Measurements from ENCODE around the gene SV2B.

Gene SV2B

GRCh38 chr15:91275844-91276243 is 175.8 kb downstream of the SV2B start:
- DNase-seq (ENCODE audit: low read depth): no peak

- no peak for DNase-seq (ENCODE audit: low read depth)
These were observed 178.9 kb downstream of the SV2B start for GRCh38 chr15:91278951-91279350.

GRCh38 chr15:91279486-91279885 is 179.4 kb downstream of the SV2B start:
- no peak for DNase-seq (ENCODE audit: low read depth)

- DNase-seq (ENCODE audit: low read depth): no peak
These were observed 181.9 kb downstream of the SV2B start for GRCh38 chr15:91281947-91282346.

GRCh38 chr15:91282486-91282885 is 182.4 kb downstream of the SV2B start:
- no peak for DNase-seq (ENCODE audit: low read depth)

- no peak for DNase-seq (ENCODE audit: low read depth)
These were observed 183.1 kb downstream of the SV2B start for GRCh38 chr15:91283155-91283554.

- no peak for DNase-seq (ENCODE audit: low read depth)
These were observed 184.9 kb downstream of the SV2B start for GRCh38 chr15:91284758-91285466.

GRCh38 chr15:91289324-91289723 is 189.3 kb downstream of the SV2B start:
- no peak for DNase-seq (ENCODE audit: low read depth)

GRCh38 chr15:91290553-91290952 is 190.5 kb downstream of the SV2B start:
- no peak for DNase-seq (ENCODE audit: low read depth)

- DNase-seq (ENCODE audit: low read depth): no peak
These were observed 191.6 kb downstream of the SV2B start for GRCh38 chr15:91291673-91292072.

- no peak for DNase-seq (ENCODE audit: low read depth)
These were observed 194.3 kb downstream of the SV2B start for GRCh38 chr15:91294344-91294743.

GRCh38 chr15:91294795-91295194 is 194.7 kb downstream of the SV2B start:
- no peak for DNase-seq (ENCODE audit: low read depth)

- DNase-seq (ENCODE audit: low read depth): no peak
These were observed 198.0 kb downstream of the SV2B start for GRCh38 chr15:91298101-91298500.

- no peak for DNase-seq (ENCODE audit: low read depth)
These were observed 202.8 kb downstream of the SV2B start for GRCh38 chr15:91302588-91303439.

GRCh38 chr15:91304210-91304609 is 204.2 kb downstream of the SV2B start:
- DNase-seq (ENCODE audit: low read depth): no peak

- DNase-seq (ENCODE audit: low read depth): no peak
These were observed 204.7 kb downstream of the SV2B start for GRCh38 chr15:91304786-91305185.

- no peak for DNase-seq (ENCODE audit: low read depth)
These were observed 206.1 kb downstream of the SV2B start for GRCh38 chr15:91306144-91306543.

GRCh38 chr15:91307601-91308000 is 207.5 kb downstream of the SV2B start:
- DNase-seq (ENCODE audit: low read depth): no peak

- no peak for DNase-seq (ENCODE audit: low read depth)
These were observed 208.1 kb downstream of the SV2B start for GRCh38 chr15:91308199-91308598.

GRCh38 chr15:91308855-91309254 is 208.8 kb downstream of the SV2B start:
- peak; percentile 34 for DNase-seq (ENCODE audit: low read depth)

GRCh38 chr15:91311986-91312385 is 211.9 kb downstream of the SV2B start:
- DNase-seq (ENCODE audit: low read depth): no peak

GRCh38 chr15:91316126-91316525 is 216.1 kb downstream of the SV2B start:
- no peak for DNase-seq (ENCODE audit: low read depth)

GRCh38 chr15:91318516-91318915 is 218.5 kb downstream of the SV2B start:
- DNase-seq (ENCODE audit: low read depth): no peak
